ENCODE data around the gene PPM1A.

DNA sequence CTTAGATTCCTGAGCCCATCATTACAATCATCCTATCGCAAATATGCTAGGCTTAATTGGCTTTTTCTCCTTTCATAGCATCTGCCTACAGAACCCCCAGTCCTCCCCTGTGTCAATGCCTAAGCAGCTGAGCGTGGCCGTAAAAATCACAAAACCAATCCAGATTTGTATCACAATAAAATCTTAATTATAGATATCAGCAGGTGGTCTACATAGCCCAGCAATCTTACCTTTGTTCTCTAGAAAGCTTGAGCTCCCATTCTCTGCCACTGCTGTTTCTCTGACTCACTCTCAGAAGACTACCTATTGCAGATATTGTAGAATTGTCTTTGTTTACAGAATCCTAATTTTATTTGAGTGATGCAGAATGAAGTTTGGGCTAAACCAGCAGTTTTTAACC is 37.9 kb upstream of the PPM1A start:
- TF ChIP-seq, protein P1, sequence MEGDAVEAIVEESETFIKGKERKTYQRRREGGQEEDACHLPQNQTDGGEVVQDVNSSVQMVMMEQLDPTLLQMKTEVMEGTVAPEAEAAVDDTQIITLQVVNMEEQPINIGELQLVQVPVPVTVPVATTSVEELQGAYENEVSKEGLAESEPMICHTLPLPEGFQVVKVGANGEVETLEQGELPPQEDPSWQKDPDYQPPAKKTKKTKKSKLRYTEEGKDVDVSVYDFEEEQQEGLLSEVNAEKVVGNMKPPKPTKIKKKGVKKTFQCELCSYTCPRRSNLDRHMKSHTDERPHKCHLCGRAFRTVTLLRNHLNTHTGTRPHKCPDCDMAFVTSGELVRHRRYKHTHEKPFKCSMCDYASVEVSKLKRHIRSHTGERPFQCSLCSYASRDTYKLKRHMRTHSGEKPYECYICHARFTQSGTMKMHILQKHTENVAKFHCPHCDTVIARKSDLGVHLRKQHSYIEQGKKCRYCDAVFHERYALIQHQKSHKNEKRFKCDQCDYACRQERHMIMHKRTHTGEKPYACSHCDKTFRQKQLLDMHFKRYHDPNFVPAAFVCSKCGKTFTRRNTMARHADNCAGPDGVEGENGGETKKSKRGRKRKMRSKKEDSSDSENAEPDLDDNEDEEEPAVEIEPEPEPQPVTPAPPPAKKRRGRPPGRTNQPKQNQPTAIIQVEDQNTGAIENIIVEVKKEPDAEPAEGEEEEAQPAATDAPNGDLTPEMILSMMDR (conservative IDR thresholded peaks at IDR 0.05; ENCODE audit: low read depth, low read length): no peak
- TF ChIP-seq EZH2 (IDR thresholded peaks at IDR 0.05; ENCODE audit: borderline replicate concordance, low read depth, low read length, poor library complexity, severe bottlenecking): no peak

Data from A673 (cell line).